CD4-positive, alpha-beta T cell (primary cell): ENCODE measurements around the gene TARS3. TPM values are rescaled to one million over a fixed set of nuclear protein-coding genes. Genes with fewer than 3 reads are reported as not detected.

Source experiments
- ATAC-seq: fragments of 200-7000 bp; cut with Tn5 transposase; one replicate; pipeline ENCODE4 v1.10.0; 2022; ENCODE audit warnings: mild to moderate bottlenecking; ENCODE audit not compliant: poor library complexity
- CTCF ChIA-PET: fragments of 350-600 bp; sonication (Branson Sonifier 250); formaldehyde crosslinking; loops from one replicate; lab custom pipeline; 2021; ENCODE audit warnings: antibody characterized with exemption, inconsistent platforms; lab: Charles Lee
- POLR2A ChIA-PET: fragments of 350-600 bp; sonication (Branson Sonifier 250); formaldehyde crosslinking; loops from one replicate; lab custom pipeline; 2021; ENCODE audit warnings: antibody characterized with exemption, inconsistent platforms; lab: Charles Lee
- DNase-seq, 14 experiments: peaks; one replicate each; pipeline ENCODE4 v3.0.0-alpha.2; 2013 to 2020; ENCODE audit warnings: mixed read lengths in 2 of 14
- H3K27ac ChIP-seq, 2 donors: one replicate each; pipeline versions ENCODE4 v1.5.1 to v1.7.0; 2013; ENCODE audit warnings: low read length in 2 of 2, low read depth in 1 of 2, mild to moderate bottlenecking in 1 of 2
- H3K27me3 ChIP-seq, 2 experiments: 1 replicate in 1 of 2; 2 replicates in 1 of 2; pipeline versions ENCODE4 v1.6.1 to v1.7.0; 2013; ENCODE audit warnings: low read length in 2 of 2, control low read depth in 1 of 2, mild to moderate bottlenecking in 1 of 2, moderate library complexity in 1 of 2; ENCODE audit not compliant: insufficient read depth in 2 of 2, control insufficient read depth in 1 of 2
- H3K36me3 ChIP-seq: one replicate; pipeline ENCODE4 v1.6.1; 2013; ENCODE audit warnings: low read length, control low read depth; ENCODE audit not compliant: insufficient read depth
- H3K4me1 ChIP-seq: one replicate; pipeline ENCODE4 v1.6.1; 2013; ENCODE audit warnings: low read length, control low read depth; ENCODE audit not compliant: insufficient read depth
- H3K4me3 ChIP-seq: one replicate; pipeline ENCODE4 v1.5.1; 2013; ENCODE audit warnings: mild to moderate bottlenecking, low read length, moderate library complexity
- H3K9me3 ChIP-seq, 2 experiments: 1 replicate in 1 of 2; 2 replicates in 1 of 2; pipeline versions ENCODE4 v1.6.1 to v1.7.0; 2013; ENCODE audit warnings: low read length in 2 of 2, mild to moderate bottlenecking in 2 of 2, control low read depth in 1 of 2, moderate library complexity in 1 of 2; ENCODE audit not compliant: control insufficient read depth in 1 of 2, insufficient read depth in 1 of 2
- H3K27ac Mint-ChIP-seq: one replicate; pipeline ENCODE4 v1.8.0; 2020; ENCODE audit warnings: mixed read lengths
- H3K27me3 Mint-ChIP-seq: one replicate; pipeline ENCODE4 v1.8.0; 2021; ENCODE audit warnings: mixed read lengths
- H3K36me3 Mint-ChIP-seq: one replicate; pipeline ENCODE4 v1.8.0; 2021; ENCODE audit warnings: low read depth, mixed read lengths
- H3K4me1 Mint-ChIP-seq: one replicate; pipeline ENCODE4 v1.8.0; 2021; ENCODE audit warnings: low read depth, mixed read lengths
- H3K4me3 Mint-ChIP-seq: one replicate; pipeline ENCODE4 v1.8.0; 2020; ENCODE audit warnings: mild to moderate bottlenecking, mixed read lengths
- H3K9me3 Mint-ChIP-seq: one replicate; pipeline ENCODE4 v1.8.0; 2020; ENCODE audit warnings: mixed read lengths
- CTCF ChIP-seq: fragments of 200-600 bp; IDR thresholded peaks from one replicate; pipeline ENCODE4 v1.8.0; 2022; ENCODE audit warnings: antibody characterized with exemption, mild to moderate bottlenecking
- intact Hi-C, 2 experiments: fragments of 100-400 bp; cut with DNase I in 1 of 2; cut with micrococcal nuclease in 1 of 2; formaldehyde crosslinking; loops; one replicate each; pipeline versions ENCODE4 v1.15.1 to v1.9.0; 2023 to 2025; cut with DNase I, micrococcal nuclease
- total RNA-seq, 174 experiments: library from RNA in 2 of 174; stranded (reverse) in 2 of 174; gene quantifications; one replicate each; pipeline ENCODE4 v1.2.3 and lab custom pipeline; 2021 to 2026

The TARS3 gene
- total RNA-seq, 2 experiments from 2014 or later, result 16.6 to 18.1 TPM

- H3K9me3 ChIP-seq, result no peaks in the 10 kb centered on the region
- H3K36me3 Mint-ChIP-seq, result peaks cover 50% of the 10 kb centered on the region
- intact Hi-C loops, result no loop called here
- no peak overlapping the region for H3K4me3 ChIP-seq
- H3K27me3 Mint-ChIP-seq, result no peaks in the 10 kb centered on the region
- no peak for TF ChIP-seq CTCF
- ChIA-PET POLR2A (no interaction called here), CTCF (no interaction called here)
- no peak overlapping the region for H3K27ac Mint-ChIP-seq
- H3K9me3 Mint-ChIP-seq, result no peaks in the 10 kb centered on the region
- H3K4me1 Mint-ChIP-seq, result peaks cover 28% of the 10 kb centered on the region
- no peak for ATAC-seq
- H3K4me3 Mint-ChIP-seq, result no peak overlapping the region
- peaks cover 4% of the 10 kb centered on the region for H3K36me3 ChIP-seq
- no peaks in the 10 kb centered on the region for H3K27me3 ChIP-seq
- DNase-seq, result no peak
- peaks cover 6% of the 10 kb centered on the region for H3K4me1 ChIP-seq
- H3K27ac ChIP-seq, result no peak overlapping the region
These were observed 104.7 kb downstream of the TARS3 start for GRCh38 chr15:101619615-101619865.

GRCh38 chr15:101618851-101619614 lies 105.2 kb downstream of the TARS3 start:
- intact Hi-C loops, result no loop called here
- ChIA-PET CTCF (no interaction called here), POLR2A (no interaction called here)
- DNase-seq (no peak), ATAC-seq (no peak)
- Histone ChIP-seq H3K9me3 (no peaks in the 10 kb centered on the region), H3K27me3 (no peaks in the 10 kb centered on the region), H3K4me1 (peaks cover 6% of the 10 kb centered on the region), H3K27ac (no peak overlapping the region), H3K36me3 (peaks cover 4% of the 10 kb centered on the region), H3K4me3 (no peak overlapping the region)
- no peak overlapping the region for H3K27ac Mint-ChIP-seq
- TF ChIP-seq CTCF, result no peak
- no peak overlapping the region for H3K4me3 Mint-ChIP-seq
- H3K36me3 Mint-ChIP-seq, result peaks cover 45% of the 10 kb centered on the region
- H3K9me3 Mint-ChIP-seq, result no peaks in the 10 kb centered on the region
- no peaks in the 10 kb centered on the region for H3K27me3 Mint-ChIP-seq
- H3K4me1 Mint-ChIP-seq, result peaks cover 23% of the 10 kb centered on the region

- DNase-seq (no peak), ATAC-seq (no peak)
- Mint-ChIP-seq H3K9me3 (no peaks in the 10 kb centered on the region), H3K27me3 (no peaks in the 10 kb centered on the region), H3K27ac (no peak overlapping the region), H3K4me1 (peaks cover 14% of the 10 kb centered on the region), H3K36me3 (peaks cover 36% of the 10 kb centered on the region), H3K4me3 (no peak overlapping the region)
- Histone ChIP-seq H3K4me3 (no peak overlapping the region), H3K27me3 (no peaks in the 10 kb centered on the region), H3K9me3 (no peaks in the 10 kb centered on the region), H3K36me3 (peaks cover 4% of the 10 kb centered on the region), H3K27ac (no peak overlapping the region), H3K4me1 (peaks cover 6% of the 10 kb centered on the region)
- intact Hi-C loops, result no loop called here
- ChIA-PET POLR2A (no interaction called here), CTCF (no interaction called here)
- no peak for TF ChIP-seq CTCF
These were observed 106.2 kb downstream of the TARS3 start for GRCh38 chr15:101618076-101618475.
